ENCODE data around the gene MGST3. TPM values are rescaled to one million over a fixed set of nuclear protein-coding genes. Genes with fewer than 3 reads are reported as not detected.
"Not testable (repeated sequence)": the region's sequence is repeated elsewhere in the genome, so short reads cannot be mapped to it uniquely, and the experiment has no call there.

The MGST3 gene
- total and polyA plus RNA-seq, 4 donors = 141 to 351 (median 176) TPM

GRCh38 chr1:165697881-165698760, 67.1 kb downstream of the MGST3 start, which contains the start of gene ALDH9A1:
TSS of gene ALDH9A1 (minus strand) at chr1:165698562. CDS start at chr1:165698558, 4 bp downstream.
- Histone ChIP-seq H3K36me3 (ENCODE audit: control insufficient read depth in 4 of 4, insufficient read depth in 4 of 4, low read length in 4 of 4) (peaks cover 0 to 4% (median 0%) of the 10 kb centered on the region in 4 donors), H3K4me3 (peak within 1 kb of the TSS; percentile 92), H3K9ac (ENCODE audit: insufficient read depth in 1 of 2, low read length in 2 of 2) (peak within 1 kb of the TSS; percentile 71 to 97), H3K27ac (ENCODE audit: low read depth in 1 of 2, low read length in 1 of 2) (peak within 1 kb of the TSS; percentile 96 to 99), H3K4me1 (ENCODE audit: control insufficient read depth in 5 of 5, insufficient read depth in 5 of 5, low read length in 5 of 5) (peaks cover 0 to 29% (median 5%) of the 10 kb centered on the region in 5 donors), H3K9me3 (ENCODE audit: control insufficient read depth in 4 of 4, insufficient read depth in 3 of 4, low read length in 3 of 4) (no peaks in the 10 kb centered on the region), H3K27me3 (ENCODE audit: control insufficient read depth in 3 of 3, insufficient read depth in 3 of 3, low read length in 2 of 3) (no peaks in the 10 kb centered on the region)
- TF ChIP-seq CTCF (IDR thresholded peaks at IDR 0.05; ENCODE audit: control extremely low read depth, extremely low read depth) = no peak
- 0 to 1% methylated on average over 53 to 65 of the region's 65 CpGs for WGBS, 2 donors
- ATAC-seq (ENCODE audit: insufficient read depth, low FRiP score) = peak; percentile 95
- DNase-seq = peak; percentile 92 to 95 (median 94)

GRCh38 chr1:165698761-165699052, 67.7 kb downstream of the MGST3 start:
- H3K9me3 ChIP-seq (ENCODE audit: control insufficient read depth in 4 of 4, insufficient read depth in 3 of 4, low read length in 3 of 4) = no peaks in the 10 kb centered on the region
- peak overlapping the region; percentile 48 for H3K4me3 ChIP-seq
- H3K9ac ChIP-seq (ENCODE audit: insufficient read depth in 1 of 2, low read length in 2 of 2) = peak overlapping the region in 1 of 2 donors; percentile 83
- 0 to 1% methylated on average over 7 of the region's 7 CpGs for WGBS, 2 donors
- TF ChIP-seq CTCF (IDR thresholded peaks at IDR 0.05; ENCODE audit: control extremely low read depth, extremely low read depth) = no peak
- no peaks in the 10 kb centered on the region for H3K27me3 ChIP-seq (ENCODE audit: control insufficient read depth in 3 of 3, insufficient read depth in 3 of 3, low read length in 2 of 3)
- peak overlapping the region; percentile 61 to 79 for H3K27ac ChIP-seq (ENCODE audit: low read depth in 1 of 2, low read length in 1 of 2)
- H3K36me3 ChIP-seq (ENCODE audit: control insufficient read depth in 4 of 4, insufficient read depth in 4 of 4, low read length in 4 of 4) = peaks cover 0 to 4% (median 0%) of the 10 kb centered on the region in 4 donors
- peaks cover 0 to 29% (median 5%) of the 10 kb centered on the region in 5 donors for H3K4me1 ChIP-seq (ENCODE audit: control insufficient read depth in 5 of 5, insufficient read depth in 5 of 5, low read length in 5 of 5)
- no peak for DNase-seq
- no peak for ATAC-seq (ENCODE audit: insufficient read depth, low FRiP score)

GRCh38 chr1:165699577-165699976, 68.5 kb downstream of the MGST3 start:
- Histone ChIP-seq H3K4me1 (ENCODE audit: control insufficient read depth in 5 of 5, insufficient read depth in 5 of 5, low read length in 5 of 5) (peaks cover 0 to 29% (median 5%) of the 10 kb centered on the region in 5 donors), H3K9ac (ENCODE audit: insufficient read depth in 1 of 2, low read length in 2 of 2) (no peak overlapping the region), H3K4me3 (no peak overlapping the region), H3K27me3 (ENCODE audit: control insufficient read depth in 3 of 3, insufficient read depth in 3 of 3, low read length in 2 of 3) (no peaks in the 10 kb centered on the region), H3K36me3 (ENCODE audit: control insufficient read depth in 4 of 4, insufficient read depth in 4 of 4, low read length in 4 of 4) (peaks cover 0 to 4% (median 0%) of the 10 kb centered on the region in 4 donors), H3K27ac (ENCODE audit: low read depth in 1 of 2, low read length in 1 of 2) (no peak overlapping the region), H3K9me3 (ENCODE audit: control insufficient read depth in 4 of 4, insufficient read depth in 3 of 4, low read length in 3 of 4) (no peaks in the 10 kb centered on the region)
- no peak for TF ChIP-seq CTCF (IDR thresholded peaks at IDR 0.05; ENCODE audit: control extremely low read depth, extremely low read depth)
- DNase-seq (no peak), ATAC-seq (ENCODE audit: insufficient read depth, low FRiP score) (no peak)
- WGBS, 2 donors = 63 to 90% methylated on average over 3 of the region's 3 CpGs

- WGBS, 2 donors = 76 to 98% methylated on average over 7 of the region's 7 CpGs
- DNase-seq = not testable (repeated sequence)
Measured at GRCh38 chr1:165701922-165702321, 70.9 kb downstream of the MGST3 start.

More at GRCh38 chr1:165701922-165702321, 70.9 kb downstream of the MGST3 start:
- not testable (repeated sequence) for H3K27me3 ChIP-seq (ENCODE audit: control insufficient read depth in 3 of 3, insufficient read depth in 3 of 3, low read length in 2 of 3); H3K9ac ChIP-seq (ENCODE audit: insufficient read depth in 1 of 2, low read length in 2 of 2); H3K9me3 ChIP-seq (ENCODE audit: control insufficient read depth in 4 of 4, insufficient read depth in 3 of 4, low read length in 3 of 4); H3K27ac ChIP-seq (ENCODE audit: low read depth in 1 of 2, low read length in 1 of 2); ATAC-seq (ENCODE audit: insufficient read depth, low FRiP score); H3K4me3 ChIP-seq; H3K36me3 ChIP-seq (ENCODE audit: control insufficient read depth in 4 of 4, insufficient read depth in 4 of 4, low read length in 4 of 4); H3K4me1 ChIP-seq (ENCODE audit: control insufficient read depth in 5 of 5, insufficient read depth in 5 of 5, low read length in 5 of 5)
